ENCODE data around the gene CNPPD1.

GRCh38 chr2:219155054-219155644 is 21.6 kb downstream of the CNPPD1 start:
- TF ChIP-seq MAX (IDR thresholded peaks at IDR 0.05) (no peak), CTCF (IDR thresholded peaks at IDR 0.05; ENCODE audit: low read depth, low read length, missing input control) (peak; percentile 67), YY1 (IDR thresholded peaks at IDR 0.05) (no peak)

All from liver (tissue), 2 donors.